ENCODE data around the gene BCAS3.
A peak's percentile ranks its signal among the peaks of the same experiment; 100 is the strongest.

Gene BCAS3

DNA sequence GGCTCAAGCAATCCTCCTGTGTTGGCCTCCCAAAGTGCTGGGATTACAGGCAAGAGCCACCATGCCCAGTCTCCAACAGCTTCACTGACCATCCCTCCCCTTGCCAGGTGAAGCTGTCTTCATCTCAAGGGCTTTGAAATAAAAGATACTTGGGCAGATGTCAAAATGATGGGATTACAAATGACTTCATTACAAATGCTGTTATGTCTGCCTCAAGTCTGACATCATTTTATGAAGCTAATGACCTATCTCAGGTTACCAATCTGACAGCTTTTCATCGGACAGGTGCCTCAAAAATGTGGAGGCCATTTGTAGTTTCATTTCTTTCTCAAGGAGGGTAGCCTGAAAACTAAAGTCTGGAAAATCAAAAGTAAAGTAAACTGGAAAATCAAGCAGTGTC lies 398.3 kb downstream of the BCAS3 start:
- no peak for DNase-seq

DNA sequence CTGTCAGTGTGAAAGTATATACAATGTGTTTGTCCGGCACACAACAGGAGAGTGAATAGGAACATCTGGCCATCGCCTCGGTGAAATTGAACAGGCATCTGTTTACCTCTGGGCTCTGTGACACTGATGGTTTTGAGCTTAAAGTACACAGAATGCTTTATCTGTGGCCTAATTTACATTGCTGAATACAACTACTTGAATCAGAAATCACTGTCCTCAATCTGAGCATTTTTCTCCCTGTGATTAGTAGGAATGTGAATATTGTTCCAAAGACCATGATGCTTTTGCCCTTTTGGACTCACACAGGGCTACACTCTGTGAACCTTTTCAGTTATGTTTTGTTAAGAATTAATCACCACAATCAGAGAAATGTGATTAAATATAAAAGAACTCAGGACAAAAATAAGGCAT lies 399.0 kb downstream of the BCAS3 start:
- DNase-seq = no peak

DNA sequence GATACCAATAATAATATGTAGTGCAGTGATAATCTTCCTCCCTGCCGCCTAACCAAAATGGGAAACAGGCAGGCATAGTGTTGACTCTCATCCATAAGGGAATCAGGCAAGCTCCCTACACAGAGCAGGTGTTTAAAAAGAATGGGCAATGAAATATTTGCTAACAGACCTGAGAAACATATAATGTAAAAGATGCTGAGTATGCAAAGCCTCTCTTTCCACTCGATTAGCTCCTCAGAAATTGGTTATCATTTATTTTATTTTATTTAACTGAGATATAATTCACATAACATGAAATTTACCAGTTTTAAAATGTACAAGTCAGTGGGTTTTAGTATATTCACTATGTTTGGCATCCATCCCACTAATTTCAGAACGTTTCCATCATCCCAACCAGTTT lies 404.3 kb downstream of the BCAS3 start:
- DNase-seq = no peak

DNA sequence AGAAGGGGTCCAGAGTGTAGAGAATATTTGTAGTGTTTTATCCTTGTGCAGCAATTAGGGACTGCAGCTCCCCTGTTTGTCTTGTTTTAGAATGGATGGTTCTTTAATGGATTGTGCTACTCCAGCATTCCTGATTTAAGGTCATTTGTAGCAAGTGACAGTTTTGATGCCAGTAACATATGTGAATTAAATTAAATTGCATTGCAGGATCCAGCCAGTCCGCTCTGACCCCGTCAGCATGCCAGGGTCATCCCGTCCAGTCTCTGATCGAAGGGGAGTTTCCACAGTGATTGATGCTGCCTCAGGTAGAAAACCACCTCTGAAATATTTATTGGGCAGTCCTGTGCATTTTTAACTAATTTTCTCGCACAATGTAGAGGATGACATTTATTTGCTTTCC lies 406.6 kb downstream of the BCAS3 start:
- no peak for DNase-seq

DNA sequence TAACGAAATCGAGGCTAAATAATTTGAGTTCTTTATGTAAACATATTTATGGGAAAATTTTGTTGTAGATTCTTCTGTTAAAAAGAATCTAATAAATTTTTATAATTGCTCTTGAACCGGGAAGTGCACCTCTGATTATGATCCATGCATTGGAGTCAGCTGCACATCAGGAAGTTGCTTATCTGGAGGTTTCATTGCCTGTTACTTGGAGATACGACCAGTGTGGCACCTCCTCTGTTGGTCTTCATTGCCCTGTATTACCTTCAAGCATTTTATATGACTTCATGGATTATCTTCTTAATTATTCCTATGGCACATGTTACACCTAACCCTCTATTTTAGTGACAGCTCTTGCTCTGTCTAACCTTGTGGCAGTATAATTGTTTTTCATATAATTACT lies 409.4 kb downstream of the BCAS3 start:
- DNase-seq = no peak

DNA sequence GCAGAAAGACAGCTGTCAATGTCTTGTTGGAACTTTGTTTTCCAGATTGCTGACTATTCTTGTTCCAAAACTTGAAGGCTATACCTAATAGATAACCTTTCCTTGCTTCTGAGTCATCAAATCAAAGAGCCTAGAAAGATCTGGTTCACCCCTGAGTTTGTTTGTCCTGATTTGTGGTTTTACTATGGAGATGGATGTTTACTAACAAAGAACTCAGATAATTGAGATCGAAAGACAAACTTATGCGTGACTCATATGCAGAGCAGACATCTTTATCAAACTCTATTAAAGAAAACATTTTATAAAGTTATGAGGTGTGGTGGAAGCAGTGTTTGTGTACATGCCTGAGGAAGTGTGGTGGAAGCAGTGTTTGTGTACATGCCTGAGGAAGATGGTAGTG lies 410.9 kb downstream of the BCAS3 start:
- DNase-seq = no peak

DNA sequence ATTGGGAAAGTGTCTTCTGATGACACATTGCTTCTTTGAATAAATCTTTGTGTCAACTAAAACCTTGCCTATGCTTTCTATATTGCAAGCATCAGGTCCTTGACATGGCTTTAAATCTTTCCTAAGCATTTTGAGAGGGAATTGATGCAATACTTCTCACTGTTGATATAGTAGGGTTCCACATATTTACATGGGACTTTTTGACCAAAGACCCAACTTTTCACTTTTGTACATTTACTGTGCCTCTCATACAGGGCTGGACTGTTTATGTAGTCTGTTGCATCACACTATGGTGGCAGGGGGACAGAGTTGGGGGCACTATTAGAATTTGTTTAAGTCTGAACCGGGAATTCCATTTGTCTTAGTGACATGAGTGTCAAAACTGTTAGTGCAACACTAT lies 413.4 kb downstream of the BCAS3 start:
- no peak for DNase-seq

DNA sequence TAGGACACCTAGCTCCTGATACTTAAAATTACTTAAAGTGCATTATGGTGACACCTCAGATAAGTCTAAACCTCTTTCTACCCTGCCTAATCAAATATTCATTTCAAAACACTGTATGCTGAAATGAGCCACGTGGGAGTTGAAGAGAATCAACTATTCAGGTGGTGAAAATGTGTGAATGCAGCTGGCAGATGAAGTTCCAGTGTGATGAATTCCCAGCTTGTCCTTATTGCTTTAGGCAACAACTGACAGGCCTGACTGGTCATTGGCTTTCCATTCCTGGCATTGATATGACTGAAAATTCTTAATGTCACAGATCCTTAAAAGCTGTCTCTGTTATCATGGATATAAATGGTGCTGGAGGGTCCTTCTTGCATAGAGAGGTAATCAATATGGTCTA lies 420.1 kb downstream of the BCAS3 start:
- DNase-seq = no peak

DNA sequence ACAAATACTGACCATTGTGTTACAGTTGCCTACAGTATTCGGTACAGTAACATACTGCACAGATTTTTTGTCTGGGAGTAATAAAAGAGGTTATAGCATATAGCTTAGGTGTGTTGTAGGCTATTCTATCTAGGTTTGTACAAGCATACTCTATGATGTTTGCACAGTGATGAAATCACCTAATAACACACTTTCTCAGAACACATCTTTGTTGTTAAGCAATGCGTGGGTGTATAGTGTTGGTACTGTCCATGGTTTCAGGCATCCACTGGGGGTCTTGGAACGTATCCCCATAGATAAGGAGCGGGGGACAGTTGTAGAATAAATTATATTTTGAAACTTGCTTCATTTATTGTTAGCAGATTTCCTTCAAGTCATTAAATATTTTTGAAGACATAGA lies 428.7 kb downstream of the BCAS3 start:
- DNase-seq = no peak

DNA sequence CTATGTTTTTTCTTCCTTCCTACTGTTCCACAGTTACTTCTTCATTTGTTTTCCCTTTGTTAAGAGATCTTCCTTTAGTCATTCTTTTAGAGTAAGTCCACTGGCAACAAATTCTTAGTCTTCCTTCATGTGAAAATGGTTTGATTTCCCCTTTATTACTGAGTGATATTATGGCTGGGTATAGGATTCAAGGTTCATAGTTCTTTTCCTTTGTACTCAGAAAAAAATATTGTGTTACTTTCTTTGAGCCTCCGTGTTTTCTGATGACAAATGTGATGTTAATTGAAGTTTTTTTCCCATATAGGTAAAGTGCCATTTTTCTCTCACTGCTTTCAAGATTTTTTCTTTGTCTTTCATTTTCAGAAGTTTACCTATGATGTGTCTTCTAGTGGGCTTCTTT lies 438.9 kb downstream of the BCAS3 start:
- DNase-seq = no peak

DNA sequence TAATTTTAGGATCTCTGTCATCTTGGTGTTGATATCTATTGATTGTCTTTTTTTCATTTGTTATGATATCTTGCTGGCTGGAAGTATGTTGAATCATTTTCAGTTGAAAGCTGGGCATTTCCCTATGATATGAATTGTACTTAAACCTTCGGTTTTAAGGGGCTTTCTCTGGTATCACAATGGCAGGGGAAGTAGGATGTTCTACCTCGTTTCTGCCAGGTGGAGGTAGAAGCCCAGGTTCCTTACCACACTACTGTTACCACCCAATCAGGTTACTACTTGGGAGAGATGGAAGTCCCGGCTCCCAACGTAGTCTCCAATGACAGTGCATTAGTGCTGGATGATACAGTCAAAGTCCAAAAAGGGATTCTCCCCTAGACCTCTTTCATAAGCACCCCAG lies 440.3 kb downstream of the BCAS3 start:
- no peak for DNase-seq

DNA sequence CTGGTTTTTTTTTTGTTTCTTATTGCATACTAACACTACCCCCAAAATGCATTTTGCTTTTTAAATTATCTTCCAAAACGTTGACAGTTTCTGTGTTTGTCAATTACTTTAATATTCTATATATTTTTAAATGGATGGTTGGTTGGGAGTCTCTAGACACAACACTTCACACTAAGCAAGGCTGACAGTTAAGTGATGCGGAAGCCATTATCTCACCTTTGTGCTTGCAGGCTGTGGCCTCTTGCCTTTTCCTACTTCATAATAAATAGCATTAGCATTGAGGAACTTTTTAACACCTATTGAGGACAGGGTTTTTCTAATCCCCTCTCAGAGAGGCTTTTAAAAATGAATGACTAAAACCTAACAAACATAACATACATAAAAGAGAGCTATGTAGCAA lies 441.2 kb downstream of the BCAS3 start:
- DNase-seq = no peak

DNA sequence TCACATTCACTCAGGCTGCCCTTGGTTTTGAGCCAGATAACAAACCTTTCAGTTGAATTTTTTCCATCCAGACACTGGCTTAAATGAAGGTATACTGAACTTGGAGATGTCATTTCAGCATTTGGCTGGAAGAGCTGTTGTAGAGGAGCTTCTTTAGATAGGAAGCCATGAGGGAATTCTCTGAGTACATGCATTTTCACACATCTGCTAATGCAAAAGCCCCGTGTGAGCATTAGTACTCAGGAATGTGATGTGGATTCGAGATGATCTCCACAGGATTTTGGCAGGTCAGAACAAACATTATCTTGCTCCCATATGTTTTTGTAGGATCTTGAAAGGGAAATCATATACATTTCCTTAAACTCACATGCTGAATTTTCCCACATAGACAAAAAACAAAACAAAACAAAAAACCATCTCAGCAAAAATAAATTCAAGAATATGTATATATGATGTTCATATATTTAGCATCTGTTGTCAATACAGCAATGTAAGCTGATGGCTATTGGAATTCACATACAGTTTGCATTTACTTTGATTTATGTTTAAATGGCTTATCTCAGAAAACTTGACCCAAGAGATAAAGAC lies 444.8 kb downstream of the BCAS3 start:
- DNase-seq = no peak

DNA sequence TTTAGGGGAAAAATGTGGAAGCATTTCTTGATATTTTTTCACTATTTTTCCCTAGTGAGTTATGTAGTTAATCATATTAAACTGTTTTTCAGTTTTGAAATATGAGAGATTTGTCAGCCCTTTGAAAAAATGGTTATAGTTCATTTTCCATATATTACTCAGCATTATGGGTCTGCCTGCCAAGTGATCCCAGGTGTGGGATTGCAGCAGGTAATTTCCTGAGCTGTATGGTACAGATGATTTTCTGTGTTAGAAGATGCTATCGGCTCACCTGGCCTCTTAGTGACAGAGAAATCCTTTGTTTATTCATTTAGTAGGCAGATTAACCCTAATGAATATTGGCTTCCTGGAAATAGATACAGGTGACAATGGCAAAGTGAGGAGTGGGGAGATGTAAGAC lies 446.9 kb downstream of the BCAS3 start:
- DNase-seq = no peak

DNA sequence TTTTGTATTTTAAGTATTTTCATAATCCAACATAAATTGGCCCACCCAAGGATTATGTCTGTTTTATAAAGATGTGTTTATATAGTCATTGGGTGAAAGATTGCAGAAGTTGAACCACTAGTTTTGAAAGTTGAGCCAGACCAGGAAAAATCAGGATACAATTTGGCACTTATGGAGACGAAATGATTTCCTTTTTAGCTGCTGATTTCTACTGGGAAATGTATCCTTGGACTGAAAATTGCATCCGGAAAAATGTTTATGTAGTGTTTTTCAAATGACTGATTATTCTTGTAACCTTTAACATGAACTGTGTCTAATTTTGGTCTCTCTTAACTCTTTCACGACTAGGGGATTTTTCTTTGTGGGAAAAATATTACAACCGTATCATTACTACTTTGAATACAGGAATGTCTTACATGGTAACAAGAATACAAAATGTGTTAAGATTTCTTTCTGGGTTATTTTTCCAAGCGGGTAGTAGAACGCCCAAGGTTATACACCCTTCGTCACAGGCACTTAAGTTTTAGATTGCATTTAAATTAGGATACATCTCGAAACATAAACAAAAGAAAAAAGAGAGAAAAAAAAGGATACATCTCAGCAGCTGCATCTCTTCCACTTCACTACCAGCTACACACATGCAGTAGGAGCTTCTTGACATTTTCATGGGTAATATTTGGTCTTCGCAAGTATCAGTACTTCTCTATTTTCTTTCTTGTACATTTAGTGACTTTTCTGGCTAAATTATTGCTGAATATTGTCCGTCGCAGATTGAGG lies 449.0 kb downstream of the BCAS3 start:
- DNase-seq = no peak

DNA sequence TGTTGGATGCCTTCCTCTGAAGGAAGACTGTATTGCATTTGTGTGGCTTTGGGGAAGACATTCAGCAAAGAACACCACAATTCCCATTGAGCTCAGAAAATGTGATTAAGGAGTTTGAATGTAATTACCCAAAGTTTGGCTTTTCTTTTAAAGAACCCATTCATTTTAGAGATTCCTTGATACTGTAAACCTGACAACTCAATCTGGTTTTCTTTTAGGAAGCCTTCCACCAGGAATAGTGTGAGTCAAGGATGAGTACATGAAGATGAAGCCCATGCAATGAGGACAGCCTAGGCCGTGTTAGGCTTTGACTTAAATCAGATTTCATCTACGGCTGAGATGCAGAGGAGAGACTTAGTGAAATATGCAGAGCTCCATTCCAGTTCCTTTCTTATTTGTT lies 450.3 kb downstream of the BCAS3 start:
- DNase-seq = no peak

DNA sequence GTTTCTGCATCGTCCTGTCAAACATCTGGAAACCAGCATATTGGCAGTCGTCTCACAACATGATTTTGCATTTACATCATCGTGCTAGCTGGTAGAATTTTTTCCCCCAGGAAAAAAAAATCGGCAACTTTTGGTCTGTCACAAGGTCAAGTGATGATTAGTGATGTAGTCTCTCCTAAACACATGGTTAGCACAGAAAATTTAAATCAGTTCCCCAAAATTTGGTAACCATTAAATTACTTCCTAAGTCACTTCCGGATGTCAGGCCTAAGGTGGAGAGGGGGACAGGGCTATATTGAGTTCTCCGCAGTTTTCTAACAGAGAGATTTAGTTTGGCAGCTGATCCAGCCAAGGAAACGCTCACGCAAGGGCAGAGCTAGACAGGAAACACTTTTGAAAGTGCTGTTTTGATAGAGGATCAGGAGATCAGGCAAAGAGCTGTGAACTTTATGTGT lies 451.0 kb downstream of the BCAS3 start:
- DNase-seq = peak; percentile 3

DNA sequence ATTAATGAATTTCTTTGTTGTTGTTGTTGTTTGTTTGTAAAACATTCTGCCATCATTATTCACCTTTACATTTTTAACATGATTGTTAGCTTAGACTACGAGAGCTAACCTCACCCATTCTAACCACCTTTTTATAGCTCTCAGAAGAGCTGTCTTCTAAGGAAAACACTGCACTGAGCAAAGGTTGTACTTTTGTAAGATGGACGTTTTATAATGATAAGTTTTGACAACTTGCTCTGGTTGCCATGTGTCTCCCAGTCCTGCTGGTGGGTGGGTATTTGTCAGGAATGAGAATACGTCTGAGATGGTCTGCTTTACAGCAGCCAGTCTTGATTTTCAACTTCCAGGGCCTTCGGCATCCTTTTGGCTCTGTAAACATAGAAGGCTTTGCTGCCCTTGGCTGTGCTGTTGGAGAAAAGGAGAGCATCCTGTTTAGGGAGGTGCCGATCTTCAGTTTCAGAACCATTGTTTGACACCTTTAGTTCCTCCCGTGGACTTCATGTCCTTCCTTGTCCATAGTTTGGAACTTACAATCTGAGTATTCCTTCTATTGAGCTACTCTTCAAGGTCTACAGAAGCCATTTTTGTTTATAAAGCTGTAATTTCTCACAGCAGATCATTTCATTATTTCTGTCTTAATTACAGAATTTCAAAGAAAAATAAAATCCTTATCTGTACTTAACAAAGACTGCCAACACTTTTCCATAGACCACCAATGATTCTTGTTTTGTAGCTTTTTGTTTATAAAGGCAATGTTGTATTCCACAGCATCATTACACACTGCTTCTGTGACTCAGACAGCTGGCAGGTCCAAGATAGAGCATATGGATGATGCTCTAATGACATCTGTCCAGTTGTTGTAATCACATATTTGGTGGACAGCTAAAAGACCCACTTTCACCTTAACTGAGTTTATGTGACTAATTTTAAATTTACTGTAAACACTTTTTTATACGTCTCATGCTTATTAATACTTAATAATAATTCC lies 451.9 kb downstream of the BCAS3 start:
- no peak for DNase-seq

DNA sequence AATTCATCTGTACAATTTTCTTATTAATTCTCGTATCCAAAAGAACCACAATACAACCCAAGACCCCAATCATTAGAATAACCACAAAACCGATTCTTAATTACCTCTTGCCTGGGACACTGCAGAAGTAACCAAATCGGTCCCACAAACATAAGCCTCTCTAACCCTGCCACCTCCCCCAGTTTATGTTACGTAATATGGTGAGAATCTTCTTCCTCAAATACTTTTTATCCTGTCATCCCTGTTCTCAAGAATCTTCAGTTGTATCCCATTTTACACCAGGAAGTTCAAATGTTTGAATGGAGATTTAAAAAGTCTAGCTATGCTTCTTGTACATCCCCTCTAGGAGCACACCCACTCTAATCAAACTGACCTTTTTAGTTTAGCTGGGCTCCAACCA lies 452.7 kb downstream of the BCAS3 start:
- no peak for DNase-seq

DNA sequence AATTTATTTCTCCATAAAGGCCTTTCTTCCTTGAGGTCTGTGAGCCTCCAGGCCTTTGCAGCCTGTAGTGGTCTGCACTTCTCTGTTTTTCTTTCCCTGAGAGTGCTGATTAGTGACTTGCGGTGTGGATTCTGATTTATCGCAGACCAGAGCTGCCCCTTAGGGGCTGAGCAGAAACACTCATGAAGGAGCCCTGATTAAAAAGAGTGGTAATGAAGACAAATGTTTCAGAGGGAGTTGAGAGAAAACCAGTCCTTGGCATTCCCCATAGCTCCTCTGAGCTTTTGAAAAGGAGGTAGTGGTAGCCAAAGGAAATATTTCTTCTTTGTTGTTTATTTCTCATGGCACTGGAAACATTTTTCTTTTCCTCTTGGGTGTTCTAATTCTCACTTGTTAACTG lies 453.9 kb downstream of the BCAS3 start:
- DNase-seq = no peak

DNA sequence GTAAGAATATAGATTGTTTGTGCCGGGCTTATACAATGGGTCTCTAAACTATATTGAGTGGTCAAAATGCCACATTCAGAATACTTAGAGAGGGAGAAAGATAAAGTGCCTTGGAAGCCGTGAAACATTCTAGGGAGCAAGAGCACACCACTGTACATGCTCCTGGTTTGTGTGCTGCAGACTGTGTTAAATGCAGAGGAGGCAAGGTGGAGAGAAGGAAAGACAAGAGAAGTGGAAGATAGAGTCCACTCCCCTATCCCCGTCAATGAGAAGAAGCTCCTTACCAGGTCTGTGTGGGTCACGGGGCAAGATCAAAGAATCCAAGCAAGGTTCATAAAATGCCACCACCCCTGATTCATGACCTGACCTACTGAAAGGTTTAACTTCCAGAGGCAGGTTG lies 454.9 kb downstream of the BCAS3 start:
- no peak for DNase-seq

DNA sequence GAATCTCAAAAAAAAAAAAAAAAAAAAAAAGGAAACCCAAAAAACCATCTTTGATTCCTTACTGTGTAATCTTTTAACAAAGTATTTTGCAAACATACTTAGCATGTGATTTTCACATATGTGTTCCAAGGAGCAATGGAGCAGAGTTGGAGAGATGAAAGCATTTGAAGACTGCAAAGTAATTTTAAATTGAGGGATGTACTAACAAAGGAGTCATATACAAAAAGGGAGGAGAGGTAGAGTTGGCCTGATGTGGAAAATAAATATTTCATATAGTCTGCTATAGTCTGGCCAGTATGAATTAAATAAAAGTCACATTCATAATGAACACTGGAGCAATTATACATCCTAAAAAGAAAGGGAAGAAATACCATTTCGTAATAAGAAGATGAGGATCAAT lies 456.2 kb downstream of the BCAS3 start:
- no peak for DNase-seq

DNA sequence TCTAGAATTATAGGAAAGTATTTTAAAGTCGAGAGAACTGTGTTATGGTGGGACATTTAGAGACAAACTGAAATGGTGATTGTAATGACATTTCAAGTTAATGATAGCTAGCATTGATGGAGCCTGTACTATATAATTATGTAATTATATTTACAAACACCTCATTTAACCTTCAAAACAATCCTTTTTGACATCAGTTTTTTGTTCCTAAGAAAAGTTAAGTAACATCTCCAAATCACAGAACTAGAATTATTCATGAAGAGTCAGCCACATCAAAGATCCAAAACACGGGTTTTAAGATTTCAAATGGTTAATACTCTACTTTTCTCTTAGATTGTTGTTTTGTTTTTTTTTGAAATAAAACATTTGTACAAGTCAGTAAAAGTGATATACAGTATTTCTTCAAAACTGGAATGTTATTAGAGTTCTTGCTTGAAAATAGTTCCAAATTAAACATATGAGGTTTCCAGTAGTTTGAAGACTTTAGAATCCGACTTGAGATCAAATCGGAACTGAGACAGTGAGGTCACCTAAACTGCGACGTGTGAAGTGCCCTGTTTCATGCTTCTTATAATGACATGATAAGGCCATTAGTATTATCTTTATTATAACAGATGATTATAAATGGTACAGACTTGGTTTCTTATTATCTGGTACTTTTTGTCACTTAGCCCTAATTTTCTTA lies 457.0 kb downstream of the BCAS3 start:
- DNase-seq = no peak

Data from CD4-positive, alpha-beta T cell treated with Interleukin-17A for 4 hours (primary cell).